ENCODE results near the gene TAL1. TPM values are rescaled to one million over a fixed set of nuclear protein-coding genes. Genes with fewer than 3 reads are reported as not detected.
A peak's percentile ranks its signal among the peaks of the same experiment; 100 is the strongest.

Gene TAL1
- total and polyA plus RNA-seq, 2 experiments from 2014 or later: not detected

DNA sequence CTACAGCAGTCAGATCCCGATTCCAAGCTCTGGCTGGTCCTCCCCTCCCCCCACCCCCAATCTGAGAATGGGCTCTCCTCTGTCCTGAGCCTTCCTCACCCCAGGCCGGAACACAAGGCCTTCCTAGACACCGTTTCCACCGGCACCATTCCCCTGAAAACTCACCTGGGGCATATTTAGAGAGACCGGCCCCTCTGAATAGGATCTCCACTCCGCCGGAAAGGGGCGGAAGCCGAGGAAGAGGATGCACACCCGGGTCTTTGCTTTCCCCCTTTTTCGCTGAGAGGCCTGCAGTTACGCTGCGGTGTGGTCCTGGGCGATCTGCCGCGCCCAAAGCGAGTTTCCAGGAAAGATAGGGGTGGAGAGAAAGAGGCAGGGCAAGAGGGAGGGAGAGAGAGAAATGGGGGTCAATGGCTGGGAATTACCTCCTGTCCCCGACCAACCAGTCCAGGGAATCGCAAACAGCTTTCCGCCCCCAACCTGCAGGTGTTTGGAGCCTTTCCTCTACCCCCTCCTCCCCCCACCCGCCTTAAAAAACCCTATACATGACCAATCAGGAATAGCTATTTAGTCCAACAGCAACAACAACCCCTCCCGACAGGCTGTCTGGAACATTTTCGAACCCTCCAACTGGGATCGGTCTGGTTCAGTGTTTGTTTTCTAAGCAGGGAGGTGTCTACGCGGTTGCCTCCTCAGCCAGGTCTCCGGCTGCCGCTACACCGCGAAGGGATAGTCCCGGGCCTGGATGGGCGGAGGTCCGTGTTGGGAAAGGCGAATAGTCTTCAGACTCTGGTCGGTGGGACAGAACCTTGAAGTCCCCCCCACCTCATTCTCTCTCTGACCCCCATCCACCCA is 2.8 kb downstream of the TAL1 start:
- no peak overlapping the region; the same call in 1 of the 2 replicates for H2AFZ ChIP-seq
- H3K79me2 ChIP-seq (replicated peaks; ENCODE audit: insufficient read depth): no peaks in the 10 kb centered on the region
- H3K27me3 ChIP-seq (ENCODE audit: insufficient read depth): peaks cover 100% of the 10 kb centered on the region
- H3K9me2 ChIP-seq (ENCODE audit: insufficient read depth): no peaks in the 10 kb centered on the region
- Mint-ChIP-seq H3K27me3 (ENCODE audit: insufficient read depth, low read depth, poor library complexity) (peaks cover 85% of the 10 kb centered on the region), H3K9me3 (0 out of 3 replicates have a peak, but pooled peaks cover 3% of the 10 kb centered on the region), H3K4me1 (peaks cover 56% of the 10 kb centered on the region), H3K4me3 (peak overlapping the region; percentile 71), H3K36me3 (ENCODE audit: low read depth) (no peaks in the 10 kb centered on the region), H3K27ac (no peak overlapping the region)
- peaks cover 21% of the 10 kb centered on the region for H3F3A ChIP-seq (replicated peaks; ENCODE audit: low read depth)
- H3K36me3 ChIP-seq (ENCODE audit: insufficient read depth): no peaks in the 10 kb centered on the region
- H4K20me1 ChIP-seq (replicated peaks; ENCODE audit: insufficient read depth): peaks cover 22% of the 10 kb centered on the region
- no peak overlapping the region for H3K27ac ChIP-seq (ENCODE audit: low read depth)
- TF ChIP-seq EZH2 (IDR thresholded peaks at IDR 0.05; ENCODE audit: low read depth, unreplicated experiment): peak; percentile 80
- TF ChIP-seq POLR2AphosphoS5 (IDR thresholded peaks at IDR 0.05; ENCODE audit: low read depth): no peak
- TF ChIP-seq CREB1 (CRISPR knock-in tag; IDR thresholded peaks at IDR 0.05; ENCODE audit: low read depth): no peak
- TF ChIP-seq JUNB (IDR thresholded peaks at IDR 0.05; ENCODE audit: unreplicated experiment): no peak
- TF ChIP-seq NANOG (IDR thresholded peaks at IDR 0.05; ENCODE audit: borderline replicate concordance): no peak
- peak overlapping the region; percentile 76 for H3K4me2 ChIP-seq
- peaks cover 66% of the 10 kb centered on the region for H3K4me1 ChIP-seq (ENCODE audit: insufficient read depth)
- peak; percentile 66 for DNase-seq (ENCODE audit: low spot score)
- ATAC-seq: peak; percentile 6
- peak overlapping the region; percentile 55 for H3K4me3 ChIP-seq

DNA sequence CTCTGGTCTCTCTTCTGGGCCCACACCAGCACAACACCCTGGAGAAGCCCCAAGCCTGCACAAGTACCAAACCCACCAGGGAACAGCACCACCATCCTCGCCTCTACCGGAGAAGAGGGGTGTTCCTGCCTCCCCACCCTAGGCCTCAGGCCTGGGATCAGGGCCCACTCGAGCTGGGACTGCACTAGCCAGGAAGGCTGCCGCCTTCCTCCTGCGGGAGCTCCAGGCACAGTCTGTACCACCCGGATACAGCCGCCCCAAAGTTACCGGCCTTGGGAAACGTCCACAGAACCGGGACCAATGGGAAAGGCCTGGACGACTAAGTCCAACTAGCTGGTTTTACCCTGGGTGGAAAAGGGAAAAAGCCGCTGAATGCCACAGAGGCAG is 3.4 kb downstream of the TAL1 start:
- Mint-ChIP-seq H3K36me3 (ENCODE audit: low read depth) (no peaks in the 10 kb centered on the region), H3K27me3 (ENCODE audit: insufficient read depth, low read depth, poor library complexity) (peaks cover 79% of the 10 kb centered on the region), H3K9me3 (0 out of 3 replicates have a peak, but pooled peaks cover 3% of the 10 kb centered on the region), H3K4me3 (peak overlapping the region; percentile 71), H3K4me1 (peaks cover 54% of the 10 kb centered on the region), H3K27ac (no peak overlapping the region)
- Histone ChIP-seq H3K79me2 (replicated peaks; ENCODE audit: insufficient read depth) (no peaks in the 10 kb centered on the region), H3K27ac (ENCODE audit: low read depth) (no peak overlapping the region), H3K9me2 (ENCODE audit: insufficient read depth) (no peaks in the 10 kb centered on the region), H3K36me3 (ENCODE audit: insufficient read depth) (no peaks in the 10 kb centered on the region), H4K20me1 (replicated peaks; ENCODE audit: insufficient read depth) (peaks cover 16% of the 10 kb centered on the region), H2AFZ (no peak overlapping the region; the same call in 1 of the 2 replicates), H3K27me3 (ENCODE audit: insufficient read depth) (peaks cover 100% of the 10 kb centered on the region), H3F3A (replicated peaks; ENCODE audit: low read depth) (peaks cover 21% of the 10 kb centered on the region), H3K4me2 (peak overlapping the region; percentile 76), H3K4me1 (ENCODE audit: insufficient read depth) (peaks cover 68% of the 10 kb centered on the region), H3K4me3 (peak overlapping the region; percentile 55)
- ATAC-seq (no peak), DNase-seq (ENCODE audit: low spot score) (no peak)
- TF ChIP-seq, protein P1, sequence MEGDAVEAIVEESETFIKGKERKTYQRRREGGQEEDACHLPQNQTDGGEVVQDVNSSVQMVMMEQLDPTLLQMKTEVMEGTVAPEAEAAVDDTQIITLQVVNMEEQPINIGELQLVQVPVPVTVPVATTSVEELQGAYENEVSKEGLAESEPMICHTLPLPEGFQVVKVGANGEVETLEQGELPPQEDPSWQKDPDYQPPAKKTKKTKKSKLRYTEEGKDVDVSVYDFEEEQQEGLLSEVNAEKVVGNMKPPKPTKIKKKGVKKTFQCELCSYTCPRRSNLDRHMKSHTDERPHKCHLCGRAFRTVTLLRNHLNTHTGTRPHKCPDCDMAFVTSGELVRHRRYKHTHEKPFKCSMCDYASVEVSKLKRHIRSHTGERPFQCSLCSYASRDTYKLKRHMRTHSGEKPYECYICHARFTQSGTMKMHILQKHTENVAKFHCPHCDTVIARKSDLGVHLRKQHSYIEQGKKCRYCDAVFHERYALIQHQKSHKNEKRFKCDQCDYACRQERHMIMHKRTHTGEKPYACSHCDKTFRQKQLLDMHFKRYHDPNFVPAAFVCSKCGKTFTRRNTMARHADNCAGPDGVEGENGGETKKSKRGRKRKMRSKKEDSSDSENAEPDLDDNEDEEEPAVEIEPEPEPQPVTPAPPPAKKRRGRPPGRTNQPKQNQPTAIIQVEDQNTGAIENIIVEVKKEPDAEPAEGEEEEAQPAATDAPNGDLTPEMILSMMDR (conservative IDR thresholded peaks at IDR 0.05; ENCODE audit: low read depth in 2 of 2): no peak
- TF ChIP-seq, protein P2, sequence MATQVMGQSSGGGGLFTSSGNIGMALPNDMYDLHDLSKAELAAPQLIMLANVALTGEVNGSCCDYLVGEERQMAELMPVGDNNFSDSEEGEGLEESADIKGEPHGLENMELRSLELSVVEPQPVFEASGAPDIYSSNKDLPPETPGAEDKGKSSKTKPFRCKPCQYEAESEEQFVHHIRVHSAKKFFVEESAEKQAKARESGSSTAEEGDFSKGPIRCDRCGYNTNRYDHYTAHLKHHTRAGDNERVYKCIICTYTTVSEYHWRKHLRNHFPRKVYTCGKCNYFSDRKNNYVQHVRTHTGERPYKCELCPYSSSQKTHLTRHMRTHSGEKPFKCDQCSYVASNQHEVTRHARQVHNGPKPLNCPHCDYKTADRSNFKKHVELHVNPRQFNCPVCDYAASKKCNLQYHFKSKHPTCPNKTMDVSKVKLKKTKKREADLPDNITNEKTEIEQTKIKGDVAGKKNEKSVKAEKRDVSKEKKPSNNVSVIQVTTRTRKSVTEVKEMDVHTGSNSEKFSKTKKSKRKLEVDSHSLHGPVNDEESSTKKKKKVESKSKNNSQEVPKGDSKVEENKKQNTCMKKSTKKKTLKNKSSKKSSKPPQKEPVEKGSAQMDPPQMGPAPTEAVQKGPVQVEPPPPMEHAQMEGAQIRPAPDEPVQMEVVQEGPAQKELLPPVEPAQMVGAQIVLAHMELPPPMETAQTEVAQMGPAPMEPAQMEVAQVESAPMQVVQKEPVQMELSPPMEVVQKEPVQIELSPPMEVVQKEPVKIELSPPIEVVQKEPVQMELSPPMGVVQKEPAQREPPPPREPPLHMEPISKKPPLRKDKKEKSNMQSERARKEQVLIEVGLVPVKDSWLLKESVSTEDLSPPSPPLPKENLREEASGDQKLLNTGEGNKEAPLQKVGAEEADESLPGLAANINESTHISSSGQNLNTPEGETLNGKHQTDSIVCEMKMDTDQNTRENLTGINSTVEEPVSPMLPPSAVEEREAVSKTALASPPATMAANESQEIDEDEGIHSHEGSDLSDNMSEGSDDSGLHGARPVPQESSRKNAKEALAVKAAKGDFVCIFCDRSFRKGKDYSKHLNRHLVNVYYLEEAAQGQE (IDR thresholded peaks at IDR 0.05; ENCODE audit: unreplicated experiment): no peak
- TF ChIP-seq, protein P3, sequence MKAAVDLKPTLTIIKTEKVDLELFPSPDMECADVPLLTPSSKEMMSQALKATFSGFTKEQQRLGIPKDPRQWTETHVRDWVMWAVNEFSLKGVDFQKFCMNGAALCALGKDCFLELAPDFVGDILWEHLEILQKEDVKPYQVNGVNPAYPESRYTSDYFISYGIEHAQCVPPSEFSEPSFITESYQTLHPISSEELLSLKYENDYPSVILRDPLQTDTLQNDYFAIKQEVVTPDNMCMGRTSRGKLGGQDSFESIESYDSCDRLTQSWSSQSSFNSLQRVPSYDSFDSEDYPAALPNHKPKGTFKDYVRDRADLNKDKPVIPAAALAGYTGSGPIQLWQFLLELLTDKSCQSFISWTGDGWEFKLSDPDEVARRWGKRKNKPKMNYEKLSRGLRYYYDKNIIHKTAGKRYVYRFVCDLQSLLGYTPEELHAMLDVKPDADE (IDR thresholded peaks at IDR 0.05): no peak
- TF ChIP-seq POLR2AphosphoS5 (IDR thresholded peaks at IDR 0.05; ENCODE audit: low read depth): no peak
- TF ChIP-seq NANOG (IDR thresholded peaks at IDR 0.05; ENCODE audit: borderline replicate concordance): no peak
- no peak for TF ChIP-seq JUNB (IDR thresholded peaks at IDR 0.05; ENCODE audit: unreplicated experiment)
